ENCODE results near the gene ITPK1.

DNA sequence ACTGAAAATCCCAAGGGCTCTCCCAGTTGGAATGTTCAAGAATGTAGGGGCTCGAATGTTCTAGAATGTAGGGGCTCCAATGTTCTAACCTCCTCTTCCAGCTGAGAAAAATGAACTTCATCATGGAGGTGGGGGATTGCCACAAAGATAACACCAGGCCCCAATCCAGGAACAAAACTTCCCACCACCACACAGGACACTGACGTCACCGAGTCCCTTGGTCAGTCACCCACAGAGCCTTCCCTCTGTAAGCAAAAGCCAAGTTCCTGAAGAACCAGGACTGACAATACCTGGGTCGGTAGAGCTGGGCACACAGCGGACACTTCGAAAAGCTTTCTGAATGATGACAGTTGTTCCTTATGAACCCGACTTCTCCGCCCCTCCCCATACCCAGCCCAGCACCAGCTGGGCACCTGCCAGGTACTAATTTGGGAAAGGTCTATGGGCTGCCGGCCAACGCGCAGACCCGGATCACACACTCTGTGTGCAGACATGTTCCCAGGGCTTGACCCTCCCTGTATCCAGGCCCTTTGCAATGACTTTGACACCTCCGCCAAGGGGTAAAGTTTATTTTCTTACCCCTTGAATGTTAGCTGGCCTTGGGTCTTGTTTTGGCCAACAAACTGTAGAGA lies 18.9 kb downstream of the ITPK1 start:
- TF ChIP-seq, protein P1, sequence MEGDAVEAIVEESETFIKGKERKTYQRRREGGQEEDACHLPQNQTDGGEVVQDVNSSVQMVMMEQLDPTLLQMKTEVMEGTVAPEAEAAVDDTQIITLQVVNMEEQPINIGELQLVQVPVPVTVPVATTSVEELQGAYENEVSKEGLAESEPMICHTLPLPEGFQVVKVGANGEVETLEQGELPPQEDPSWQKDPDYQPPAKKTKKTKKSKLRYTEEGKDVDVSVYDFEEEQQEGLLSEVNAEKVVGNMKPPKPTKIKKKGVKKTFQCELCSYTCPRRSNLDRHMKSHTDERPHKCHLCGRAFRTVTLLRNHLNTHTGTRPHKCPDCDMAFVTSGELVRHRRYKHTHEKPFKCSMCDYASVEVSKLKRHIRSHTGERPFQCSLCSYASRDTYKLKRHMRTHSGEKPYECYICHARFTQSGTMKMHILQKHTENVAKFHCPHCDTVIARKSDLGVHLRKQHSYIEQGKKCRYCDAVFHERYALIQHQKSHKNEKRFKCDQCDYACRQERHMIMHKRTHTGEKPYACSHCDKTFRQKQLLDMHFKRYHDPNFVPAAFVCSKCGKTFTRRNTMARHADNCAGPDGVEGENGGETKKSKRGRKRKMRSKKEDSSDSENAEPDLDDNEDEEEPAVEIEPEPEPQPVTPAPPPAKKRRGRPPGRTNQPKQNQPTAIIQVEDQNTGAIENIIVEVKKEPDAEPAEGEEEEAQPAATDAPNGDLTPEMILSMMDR (conservative IDR thresholded peaks at IDR 0.05; ENCODE audit: low read depth, low read length), result no peak
- no peak for TF ChIP-seq EZH2 (IDR thresholded peaks at IDR 0.05; ENCODE audit: low read length, unreplicated experiment)
- TF ChIP-seq EZH2phosphoT487 (IDR thresholded peaks at IDR 0.05; ENCODE audit: borderline replicate concordance, low read length), result no peak

Measured in PC-3 (cell line).